AG04450 (cell line): ENCODE results near the gene SPOP. TPM values are rescaled to one million over a fixed set of nuclear protein-coding genes. Genes with fewer than 3 reads are reported as not detected.
"Not testable (repeated sequence)": the region's sequence is repeated elsewhere in the genome, so short reads cannot be mapped to it uniquely, and the experiment has no call there.

Experiments used
- CTCF ChIA-PET: fragments of 300-600, 350-600 bp; formaldehyde crosslinking; extraction: SDS; loops from one replicate; lab custom pipeline; 2022; ENCODE audit warnings: antibody characterized with exemption, inconsistent platforms; lab: Charles Lee
- POLR2A ChIA-PET: fragments of 350-600 bp; formaldehyde crosslinking; extraction: SDS; loops from one replicate; lab custom pipeline; 2021; ENCODE audit warnings: antibody characterized with exemption, inconsistent platforms; lab: Yijun Ruan, JAX
- DNase-seq: peaks from one replicate; pipeline ENCODE4 v3.0.0-alpha.2; 2011; ENCODE audit warnings: low read depth, low spot score
- H3K27ac ChIP-seq: one replicate; pipeline ENCODE4 v1.5.1; 2012; ENCODE audit warnings: low read depth, low read length, control low read depth
- H3K27me3 ChIP-seq: one replicate; pipeline ENCODE4 v1.6.0; 2012; ENCODE audit warnings: low read length; ENCODE audit not compliant: control insufficient read depth, insufficient read depth
- H3K4me3 ChIP-seq: 2 replicates; pipeline ENCODE4 v1.5.1; 2011; ENCODE audit warnings: mild to moderate bottlenecking, low read depth, low read length, control low read depth
- H3K9me3 ChIP-seq: 2 replicates; pipeline ENCODE4 v1.5.1; 2012; ENCODE audit warnings: low read length; ENCODE audit not compliant: control insufficient read depth, insufficient read depth
- polyA plus RNA-seq: library from polyadenylated mRNA; depleted of rRNA; stranded (reverse); fragments of >200 nt; gene quantifications from 2 replicates; pipeline ENCODE4 v1.2.3, GENCODE V29; 2011
- TF ChIP-seq, protein P1 (sequence below): IDR thresholded peaks from 2 replicates; pipeline ENCODE4 v1.5.1; 2011; ENCODE audit warnings: low read depth, low read length, control low read depth, inconsistent platforms

SPOP gene
- polyA plus RNA-seq, 1 experiment: 51.6 TPM

DNA sequence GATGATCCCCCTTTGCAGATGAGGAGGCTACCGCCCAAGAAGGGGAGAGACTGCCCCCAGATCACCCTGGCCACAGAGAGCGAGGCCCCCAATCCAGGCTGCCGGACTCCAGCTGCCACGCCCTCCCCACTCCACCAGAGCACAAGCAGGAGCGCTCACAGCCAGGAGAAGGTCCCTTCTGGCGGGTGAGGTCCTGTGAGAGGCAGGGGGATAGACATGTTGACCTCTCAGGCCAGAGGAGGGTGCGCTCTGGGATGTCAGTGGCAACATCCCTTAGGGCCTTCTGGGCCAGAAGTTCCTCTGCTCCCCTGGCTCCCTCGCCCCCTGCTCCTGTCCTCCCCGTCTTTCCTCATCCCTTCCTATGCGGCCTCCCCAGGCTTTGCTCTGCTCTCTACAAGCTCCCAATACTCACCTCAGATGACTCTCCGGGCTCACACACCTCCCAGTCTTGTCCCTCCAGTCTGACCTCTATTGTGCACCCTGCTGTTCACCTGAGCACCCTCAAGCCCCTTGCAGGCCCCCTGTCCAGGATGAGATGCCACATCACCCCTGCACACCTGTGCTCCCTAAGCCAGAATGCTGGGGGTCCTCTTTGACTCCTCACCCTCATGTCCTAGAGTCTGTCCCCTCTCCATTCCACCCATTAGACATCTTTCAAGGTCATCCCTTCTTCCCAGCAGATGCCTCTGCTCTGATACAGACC lies 107.2 kb downstream of the SPOP start:
- CTCF ChIA-PET: interaction anchor here (0.5 to 5.2 kb wide), 28 partner anchors 13 to 427 kb away, joined by 3 to 99 read pairs (median 3); partner anchors contain the start of genes FAM117A, SLC35B1 and SPOP
- Histone ChIP-seq H3K4me3 (no peak overlapping the region), H3K27me3 (peaks cover 40% of the 10 kb centered on the region), H3K9me3 (no peaks in the 10 kb centered on the region), H3K27ac (no peak overlapping the region)
- POLR2A ChIA-PET: interaction anchor here (0.6 to 1.3 kb wide), 3 partner anchors 107 to 137 kb away, joined by 4 to 10 read pairs (median 7); partner anchors contain the start of gene SLC35B1
- no peak for DNase-seq
- TF ChIP-seq, protein P1, sequence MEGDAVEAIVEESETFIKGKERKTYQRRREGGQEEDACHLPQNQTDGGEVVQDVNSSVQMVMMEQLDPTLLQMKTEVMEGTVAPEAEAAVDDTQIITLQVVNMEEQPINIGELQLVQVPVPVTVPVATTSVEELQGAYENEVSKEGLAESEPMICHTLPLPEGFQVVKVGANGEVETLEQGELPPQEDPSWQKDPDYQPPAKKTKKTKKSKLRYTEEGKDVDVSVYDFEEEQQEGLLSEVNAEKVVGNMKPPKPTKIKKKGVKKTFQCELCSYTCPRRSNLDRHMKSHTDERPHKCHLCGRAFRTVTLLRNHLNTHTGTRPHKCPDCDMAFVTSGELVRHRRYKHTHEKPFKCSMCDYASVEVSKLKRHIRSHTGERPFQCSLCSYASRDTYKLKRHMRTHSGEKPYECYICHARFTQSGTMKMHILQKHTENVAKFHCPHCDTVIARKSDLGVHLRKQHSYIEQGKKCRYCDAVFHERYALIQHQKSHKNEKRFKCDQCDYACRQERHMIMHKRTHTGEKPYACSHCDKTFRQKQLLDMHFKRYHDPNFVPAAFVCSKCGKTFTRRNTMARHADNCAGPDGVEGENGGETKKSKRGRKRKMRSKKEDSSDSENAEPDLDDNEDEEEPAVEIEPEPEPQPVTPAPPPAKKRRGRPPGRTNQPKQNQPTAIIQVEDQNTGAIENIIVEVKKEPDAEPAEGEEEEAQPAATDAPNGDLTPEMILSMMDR: no peak

DNA sequence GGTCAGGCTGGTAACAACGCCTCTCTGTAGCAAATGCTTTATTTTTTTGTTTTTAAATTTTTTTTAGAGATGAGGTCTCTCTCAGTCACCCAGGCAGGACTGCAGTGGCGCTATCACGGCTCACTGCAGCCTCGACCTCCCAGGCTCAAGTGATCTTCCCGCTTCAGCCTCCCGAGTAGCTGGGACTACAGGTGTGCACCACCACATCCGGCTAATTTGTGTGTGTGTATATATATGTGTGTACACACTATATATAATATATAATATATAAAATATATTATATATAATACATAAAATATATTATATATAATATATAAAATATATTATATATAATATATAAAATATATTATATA lies 109.2 kb downstream of the SPOP start:
- CTCF ChIA-PET: interaction anchor here (0.9 to 5.2 kb wide), 9 partner anchors 21 to 428 kb away, joined by 3 to 99 read pairs (median 5); no protein-coding TSS in a partner anchor
- H3K27me3 ChIP-seq: peaks cover 34% of the 10 kb centered on the region
- H3K4me3 ChIP-seq, H3K9me3 ChIP-seq, H3K27ac ChIP-seq, DNase-seq: not testable (repeated sequence)
- POLR2A ChIA-PET: interaction anchor here (1.4 kb wide), 1 partner anchor 140 kb away, joined by 4 read pairs; no protein-coding TSS in a partner anchor

GRCh38 chr17:49567871-49568694 lies 109.8 kb downstream of the SPOP start:
- Histone ChIP-seq H3K27me3 (peaks cover 32% of the 10 kb centered on the region), H3K27ac (no peak overlapping the region), H3K9me3 (no peaks in the 10 kb centered on the region), H3K4me3 (peak overlapping the region; percentile 45)
- TF ChIP-seq, protein P1: peak; percentile 91
- CTCF ChIA-PET: interaction anchor here (0.5 to 5.2 kb wide), 30 partner anchors 11 to 429 kb away, joined by 3 to 99 read pairs (median 5); partner anchors contain the start of genes DLX3 and FAM117A
- peak; percentile 16 for DNase-seq
- POLR2A ChIA-PET: interaction anchor here (1.4 kb wide), 1 partner anchor 140 kb away, joined by 4 read pairs; no protein-coding TSS in a partner anchor

- Histone ChIP-seq H3K4me3 (no peak overlapping the region), H3K27me3 (peaks cover 22% of the 10 kb centered on the region), H3K27ac (no peak overlapping the region), H3K9me3 (no peaks in the 10 kb centered on the region)
- TF ChIP-seq, protein P1: no peak
- no peak for DNase-seq
- ChIA-PET CTCF (interaction anchor here (0.5 to 3.9 kb wide), 25 partner anchors 10 to 430 kb away, joined by 3 to 47 read pairs (median 5); partner anchors contain the start of genes DLX3 and FAM117A), POLR2A (no interaction called here)
Observed at GRCh38 chr17:49567104-49567521, 110.8 kb downstream of the SPOP start.

GRCh38 chr17:49566668-49567071 lies 111.2 kb downstream of the SPOP start:
- no peak for DNase-seq
- CTCF ChIA-PET: interaction anchor here (1.2 to 3.9 kb wide), 5 partner anchors 10 to 430 kb away, joined by 3 to 35 read pairs (median 10); partner anchors contain the start of gene DLX3
- no peak overlapping the region for H3K27ac ChIP-seq
- H3K9me3 ChIP-seq: no peaks in the 10 kb centered on the region
- POLR2A ChIA-PET: no interaction called here
- no peak overlapping the region for H3K4me3 ChIP-seq
- TF ChIP-seq, protein P1: no peak
- peaks cover 20% of the 10 kb centered on the region for H3K27me3 ChIP-seq
